Left lung (tissue), 10 donors: ENCODE measurements around the gene ZNF90. TPM values are rescaled to one million over a fixed set of nuclear protein-coding genes. Genes with fewer than 3 reads are reported as not detected.
"Not testable (repeated sequence)": the region's sequence is repeated elsewhere in the genome, so short reads cannot be mapped to it uniquely, and the experiment has no call there.

Experiments
- ATAC-seq: fragments of 200-7000 bp; cut with Tn5 transposase; one replicate; pipeline ENCODE4 v1.9.1; 2020; ENCODE audit warnings: moderate library complexity
- DNase-seq, 4 donors: peaks; one replicate each; pipeline ENCODE4 v3.0.0-alpha.2; 2013 to 2020
- H3K27ac ChIP-seq, 2 donors: fragments of 200-600 bp; sonication (generic) in 1 of 2; one replicate each; pipeline versions ENCODE4 v1.5.0 to v1.8.0; 2020 to 2021
- H3K27me3 ChIP-seq, 2 donors: fragments of 200-600 bp; sonication (generic) in 1 of 2; one replicate each; pipeline versions ENCODE4 v1.5.0 to v1.8.0; 2020 to 2021
- H3K36me3 ChIP-seq, 2 donors: fragments of 200-600 bp; sonication (generic) in 1 of 2; one replicate each; pipeline versions ENCODE4 v1.5.0 to v1.8.0; 2020 to 2021
- H3K4me1 ChIP-seq, 2 donors: fragments of 200-600 bp; one replicate each; pipeline ENCODE4 v1.8.0; 2021
- H3K4me3 ChIP-seq, 2 donors: fragments of 200-600 bp; sonication (generic) in 1 of 2; one replicate each; pipeline versions ENCODE4 v1.5.0 to v1.8.0; 2020 to 2021; ENCODE audit warnings: mild to moderate bottlenecking in 1 of 2
- H3K9me3 ChIP-seq, 2 donors: fragments of 200-600 bp; sonication (generic) in 1 of 2; one replicate each; pipeline versions ENCODE4 v1.5.0 to v1.8.0; 2020 to 2021
- CTCF ChIP-seq, 2 donors: fragments of 200-600 bp; sonication (generic) in 1 of 2; IDR thresholded peaks; one replicate each; pipeline versions ENCODE4 v1.5.0 to v1.8.0; 2021; ENCODE audit warnings: antibody characterized with exemption in 2 of 2
- intact Hi-C, 2 donors: fragments of 100-400 bp; cut with DNase I; formaldehyde crosslinking; loops; one replicate each; pipeline versions ENCODE4 v1.11.2 to v1.14.2; 2022
- polyA plus RNA-seq, 6 donors: library from polyadenylated mRNA; unstranded; fragments of 120-200 nt; gene quantifications; one replicate each; pipeline ENCODE4 v1.2.1, GENCODE V29; 2013; ENCODE audit not compliant: insufficient read length in 6 of 6
- total RNA-seq, 2 donors: library from RNA; stranded (reverse); fragmentation: NEBNext Ultra II Directional; extraction: Animal tissue kit (Norgen Biotek cat#: 25700); gene quantifications; one replicate each; pipeline ENCODE4 v1.2.1, GENCODE V29; 2021
- donor health status: DM: no; HTN: yes; CAD: no.
- donor health status: DM: no; HTN: no; CAD: no.

The ZNF90 gene
- total and polyA plus RNA-seq, 8 donors: 4.3 to 37.3 (median 32.7) TPM

GRCh38 chr19:20066861-20067260, 10.9 kb upstream of the ZNF90 start:
- no peak for TF ChIP-seq CTCF (IDR thresholded peaks at IDR 0.05)
- Histone ChIP-seq H3K27me3 (peaks cover 0 to 9% of the 10 kb centered on the region in 2 donors), H3K36me3 (no peaks in the 10 kb centered on the region), H3K4me3 (no peak overlapping the region), H3K27ac (no peak overlapping the region), H3K4me1 (no peaks in the 10 kb centered on the region), H3K9me3 (peaks cover 0 to 26% of the 10 kb centered on the region in 2 donors)
- intact Hi-C loops: no loop called here
- DNase-seq (no peak), ATAC-seq (no peak)

GRCh38 chr19:20067943-20068342, 9.9 kb upstream of the ZNF90 start:
- intact Hi-C loops: no loop called here
- no peak overlapping the region for H3K4me3 ChIP-seq
- peaks cover 0 to 26% of the 10 kb centered on the region in 2 donors for H3K9me3 ChIP-seq
- H3K27ac ChIP-seq: no peak overlapping the region
- TF ChIP-seq CTCF (IDR thresholded peaks at IDR 0.05): no peak
- ATAC-seq: peak; percentile 50
- no peaks in the 10 kb centered on the region for H3K4me1 ChIP-seq
- H3K36me3 ChIP-seq: no peaks in the 10 kb centered on the region
- DNase-seq: peak in 1 of 4 donors; percentile 76
- H3K27me3 ChIP-seq: peaks cover 0 to 9% of the 10 kb centered on the region in 2 donors

- H3K27me3 ChIP-seq, H3K36me3 ChIP-seq, intact Hi-C loops, H3K4me1 ChIP-seq, ATAC-seq, DNase-seq, H3K4me3 ChIP-seq, H3K27ac ChIP-seq: not testable (repeated sequence)
- peaks cover 0 to 31% of the 10 kb centered on the region in 2 donors for H3K9me3 ChIP-seq
Measured at GRCh38 chr19:20068559-20068958, 9.2 kb upstream of the ZNF90 start.

GRCh38 chr19:20070691-20071090, 7.1 kb upstream of the ZNF90 start:
- H3K27me3 ChIP-seq: peaks cover 0 to 9% of the 10 kb centered on the region in 2 donors
- no peak for TF ChIP-seq CTCF (IDR thresholded peaks at IDR 0.05)
- peaks cover 0 to 48% of the 10 kb centered on the region in 2 donors for H3K9me3 ChIP-seq
- no peaks in the 10 kb centered on the region for H3K4me1 ChIP-seq
- DNase-seq (no peak), ATAC-seq (no peak)
- H3K4me3 ChIP-seq: no peak overlapping the region
- H3K27ac ChIP-seq: no peak overlapping the region
- intact Hi-C loops: no loop called here
- no peaks in the 10 kb centered on the region for H3K36me3 ChIP-seq

- Histone ChIP-seq H3K27me3 (peaks cover 0 to 6% of the 10 kb centered on the region in 2 donors), H3K36me3 (no peaks in the 10 kb centered on the region), H3K9me3 (peaks cover 0 to 47% of the 10 kb centered on the region in 2 donors), H3K27ac (no peak overlapping the region), H3K4me3 (no peak overlapping the region), H3K4me1 (peaks cover 0 to under 1% of the 10 kb centered on the region in 2 donors)
- TF ChIP-seq CTCF (IDR thresholded peaks at IDR 0.05): no peak
- DNase-seq (no peak), ATAC-seq (no peak)
- intact Hi-C loops: no loop called here
Measured at GRCh38 chr19:20072936-20073335, 4.9 kb upstream of the ZNF90 start.

- no peak for TF ChIP-seq CTCF (IDR thresholded peaks at IDR 0.05)
- H3K4me1 ChIP-seq: peaks cover 0 to 15% of the 10 kb centered on the region in 2 donors
- H3K9me3 ChIP-seq: peaks cover 0 to 36% of the 10 kb centered on the region in 2 donors
- ATAC-seq (peak; percentile 24), DNase-seq (peak; percentile 44 to 82 (median 68))
- intact Hi-C loops: no loop called here
- H3K27me3 ChIP-seq: no peaks in the 10 kb centered on the region
- peak overlapping the region; percentile 47 to 58 for H3K27ac ChIP-seq
- no peaks in the 10 kb centered on the region for H3K36me3 ChIP-seq
- H3K4me3 ChIP-seq: peak overlapping the region; percentile 37 to 53
Measured at GRCh38 chr19:20078581-20079031, 806 bp downstream of the ZNF90 start.
